GM12878 (cell line): ENCODE data around the gene PLVAP. TPM values are rescaled to one million over a fixed set of nuclear protein-coding genes. Genes with fewer than 3 reads are reported as not detected.

Experiments used
- BCL11A ChIP-seq: IDR thresholded peaks from 2 replicates; pipeline ENCODE4 v1.6.1; 2011; ENCODE audit warnings: low read depth, low read length
- BHLHE40 ChIP-seq, 2 experiments: fragments of 450-650 bp in 1 of 2; IDR thresholded peaks; 2 replicates each; pipeline ENCODE4 v1.6.1; 2011 to 2017; ENCODE audit warnings: low read depth in 2 of 2, borderline replicate concordance in 1 of 2, improper control_type of control experiment in 1 of 2, low read length in 1 of 2, mild to moderate bottlenecking in 1 of 2
- CREB1 ChIP-seq: IDR thresholded peaks from 2 replicates; pipeline ENCODE4 v1.6.1; 2012; ENCODE audit warnings: low read depth, mild to moderate bottlenecking, inconsistent platforms
- EGR1 ChIP-seq, 2 experiments: IDR thresholded peaks; 1 replicate in 1 of 2; 2 replicates in 1 of 2; pipeline ENCODE4 v1.6.1; 2011 to 2012; ENCODE audit warnings: low read depth in 2 of 2, low read length in 2 of 2, borderline replicate concordance in 1 of 2, mild to moderate bottlenecking in 1 of 2, moderate library complexity in 1 of 2
- FOXM1 ChIP-seq: IDR thresholded peaks from 2 replicates; pipeline ENCODE4 v1.6.1; 2012; ENCODE audit warnings: low read depth, mild to moderate bottlenecking, inconsistent platforms, low read length, moderate library complexity
- HDAC6 ChIP-seq: fragments of 200-600 bp; sonication (generic); IDR thresholded peaks from one replicate; pipeline ENCODE4 v1.8.0; 2017; ENCODE audit warnings: antibody characterized with exemption; ENCODE audit not compliant: unreplicated experiment
- HSF1 ChIP-seq: fragments of 150-350 bp; IDR thresholded peaks from 2 replicates; pipeline ENCODE4 v1.6.1; 2014; ENCODE audit warnings: mild to moderate bottlenecking, low read depth, low read length
- IRF4 ChIP-seq: IDR thresholded peaks from 2 replicates; pipeline ENCODE4 v1.6.1; 2011; ENCODE audit warnings: low read depth, low read length
- KLF5 ChIP-seq: fragments of 450-650 bp; IDR thresholded peaks from 2 replicates; pipeline ENCODE4 v1.6.1; 2014; ENCODE audit warnings: mild to moderate bottlenecking; ENCODE audit not compliant: partially characterized antibody
- LARP7 ChIP-seq: fragments of 450-650 bp; IDR thresholded peaks from 2 replicates; pipeline ENCODE4 v1.6.1; 2017; ENCODE audit warnings: mild to moderate bottlenecking
- NR2C1 ChIP-seq: fragments of 450-650 bp; IDR thresholded peaks from 2 replicates; pipeline ENCODE4 v1.6.1; 2017; ENCODE audit warnings: antibody characterized with exemption, mild to moderate bottlenecking, moderate library complexity
- RAD51 ChIP-seq: fragments of 450-650 bp; IDR thresholded peaks from 2 replicates; pipeline ENCODE4 v1.6.1; 2016; ENCODE audit warnings: moderate library complexity, mild to moderate bottlenecking, inconsistent platforms
- SIX5 ChIP-seq: IDR thresholded peaks from 2 replicates; pipeline ENCODE4 v1.6.1; 2011; ENCODE audit warnings: mild to moderate bottlenecking, low read depth, low read length, moderate library complexity; ENCODE audit not compliant: severe bottlenecking
- SKIL ChIP-seq: fragments of 450-650 bp; IDR thresholded peaks from 2 replicates; pipeline ENCODE4 v1.6.1; 2017; ENCODE audit warnings: mild to moderate bottlenecking, low read depth, inconsistent platforms; ENCODE audit not compliant: poor library complexity, severe bottlenecking
- TARDBP ChIP-seq: IDR thresholded peaks from 2 replicates; pipeline ENCODE4 v1.6.1; 2016; ENCODE audit warnings: borderline replicate concordance
- TCF12 ChIP-seq: IDR thresholded peaks from 2 replicates; pipeline ENCODE4 v1.6.1; 2011; ENCODE audit warnings: low read depth, mild to moderate bottlenecking, low read length
- USF2 ChIP-seq: IDR thresholded peaks from 2 replicates; pipeline ENCODE4 v1.6.1; 2011; ENCODE audit warnings: low read depth, low read length, improper control_type of control experiment, borderline replicate concordance
- ZBED1 ChIP-seq: IDR thresholded peaks from 2 replicates; pipeline ENCODE4 v1.6.1; 2016; ENCODE audit warnings: borderline replicate concordance
- ZNF207 ChIP-seq: fragments of 450-650 bp; IDR thresholded peaks from 2 replicates; pipeline ENCODE4 v1.6.1; 2014; ENCODE audit warnings: antibody characterized with exemption, mild to moderate bottlenecking, borderline replicate concordance
- ZNF384 ChIP-seq: IDR thresholded peaks from 2 replicates; pipeline ENCODE4 v1.6.1; 2012; ENCODE audit warnings: low read depth, mild to moderate bottlenecking, low read length, improper control_type of control experiment, borderline replicate concordance
- ZNF687 ChIP-seq: fragments of 450-650 bp; IDR thresholded peaks from 2 replicates; pipeline ENCODE4 v1.6.1; 2017; ENCODE audit warnings: mild to moderate bottlenecking, moderate library complexity
- polyA plus RNA-seq, 11 experiments: library from polyadenylated mRNA; depleted of rRNA in 4 of 11; unstranded in 6 of 11; stranded (reverse) in 5 of 11; fragments of >200 nt; fragmentation: Nextera tagmentation in 4 of 11; fragmentation: Illumina TruSeq in 1 of 11; extraction: Ambion mirVana in 4 of 11; extraction: Trizol in 1 of 11; gene quantifications; 1 replicate in 1 of 11; 2 replicates in 10 of 11; pipeline versions ENCODE4 v1.2.1 to v1.2.3, GENCODE V29; 2011 to 2016; ENCODE audit warnings: inconsistent platforms in 2 of 11, missing spikeins in 2 of 11, low read depth in 1 of 11
- total RNA-seq, 4 experiments: library from RNA; depleted of rRNA in 3 of 4; stranded (reverse); fragments of >200 nt in 3 of 4; fragmentation: Illumina TruSeq in 1 of 4; extraction: Trizol in 1 of 4; gene quantifications; 2 replicates each; pipeline versions ENCODE4 v1.2.1 to v1.2.3, GENCODE V29; 2013 to 2021

PLVAP gene
- total and polyA plus RNA-seq, 10 of the 15 experiments (the other 5 are each of a cell fraction or from before 2014, with no cell fraction given): 0.03 to 0.54 (median 0.06) TPM; not detected in 4

DNA sequence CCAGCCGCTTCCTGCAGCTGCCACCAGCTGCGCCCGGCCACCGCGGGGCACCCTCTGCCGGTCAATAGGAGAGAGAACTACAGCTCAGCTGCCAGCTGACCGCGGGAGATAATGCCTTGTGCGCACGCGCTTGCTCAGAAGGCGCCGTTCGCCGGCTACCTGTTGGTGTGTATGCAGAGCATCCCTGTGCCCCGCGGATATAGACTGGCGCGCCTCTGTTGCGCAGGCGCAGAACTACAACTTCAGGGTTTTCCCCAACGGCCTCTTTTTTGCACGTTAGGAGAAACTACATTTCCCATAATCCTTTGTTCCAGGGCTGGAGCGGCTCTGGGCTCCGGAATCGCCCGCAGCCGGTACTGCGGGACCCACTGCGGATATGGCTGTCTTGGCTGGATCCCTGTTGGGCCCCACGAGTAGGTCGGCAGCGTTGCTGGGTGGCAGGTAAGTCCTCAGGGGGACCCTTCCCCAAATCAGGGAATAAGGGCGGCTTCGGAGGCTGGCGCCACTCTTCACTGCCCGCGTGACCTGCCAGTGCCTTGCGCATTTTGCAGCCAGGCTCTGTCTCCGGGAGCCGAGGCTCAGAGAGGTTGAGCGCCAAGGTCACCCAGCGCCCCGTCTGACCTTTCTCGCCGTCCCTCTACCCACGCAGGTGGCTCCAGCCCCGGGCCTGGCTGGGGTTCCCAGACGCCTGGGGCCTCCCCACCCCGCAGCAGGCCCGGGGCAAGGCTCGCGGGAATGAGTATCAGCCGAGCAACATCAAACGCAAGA lies 71.4 kb downstream of the PLVAP start, which contains the start of gene MRPL34 (continued):
- TF ChIP-seq ZNF687: peak; percentile 66
- no peak for TF ChIP-seq ZBED1
- TF ChIP-seq FOXM1: no peak
- peak; percentile 78 for TF ChIP-seq RAD51
- TF ChIP-seq TARDBP: no peak
- TF ChIP-seq LARP7: no peak; the same call in none of the 2 replicates
- no peak; the same call in 1 of the 2 replicates for TF ChIP-seq BCL11A
- no peak for TF ChIP-seq HDAC6
- 0 out of 2 replicates have a peak, but pooled peaks have one; percentile 16 for TF ChIP-seq IRF4
- no peak for TF ChIP-seq ZNF384
- peak; percentile 37; the same call in 1 of the 2 replicates for TF ChIP-seq NR2C1
- TF ChIP-seq CREB1: no peak; the same call in none of the 2 replicates
- no peak for TF ChIP-seq HSF1
- peak; percentile 75 for TF ChIP-seq SIX5
- no peak for TF ChIP-seq SKIL
- TF ChIP-seq BHLHE40 (IDR thresholded peaks at IDR 0.05; ENCODE audit: borderline replicate concordance in 1 of 2, low read depth in 2 of 2, low read length in 1 of 2): peak; percentile 4 to 80; a peak in 2 of 4 replicates
- peak; percentile 100; the same call in 1 of the 2 replicates for TF ChIP-seq TCF12
- 0 out of 2 replicates have a peak, but pooled peaks have one; percentile 65 for TF ChIP-seq ZNF207
- TF ChIP-seq KLF5: peak; percentile 15
- peak in 1 of 2 experiments; percentile 52; a peak in 1 of 3 replicates for TF ChIP-seq EGR1 (IDR thresholded peaks at IDR 0.05; ENCODE audit: borderline replicate concordance in 1 of 2, low read depth in 2 of 2, low read length in 2 of 2)
- TF ChIP-seq USF2: no peak; the same call in none of the 2 replicates
